Activated T-cell treated with anti-CD3 and anti-CD28 coated beads for 4 hours (primary cell): ENCODE data around the gene ADAMTS2.

Experiments
- DNase-seq: peaks from one replicate; pipeline ENCODE4 v3.0.0-alpha.2; 2020

ADAMTS2 gene

DNA sequence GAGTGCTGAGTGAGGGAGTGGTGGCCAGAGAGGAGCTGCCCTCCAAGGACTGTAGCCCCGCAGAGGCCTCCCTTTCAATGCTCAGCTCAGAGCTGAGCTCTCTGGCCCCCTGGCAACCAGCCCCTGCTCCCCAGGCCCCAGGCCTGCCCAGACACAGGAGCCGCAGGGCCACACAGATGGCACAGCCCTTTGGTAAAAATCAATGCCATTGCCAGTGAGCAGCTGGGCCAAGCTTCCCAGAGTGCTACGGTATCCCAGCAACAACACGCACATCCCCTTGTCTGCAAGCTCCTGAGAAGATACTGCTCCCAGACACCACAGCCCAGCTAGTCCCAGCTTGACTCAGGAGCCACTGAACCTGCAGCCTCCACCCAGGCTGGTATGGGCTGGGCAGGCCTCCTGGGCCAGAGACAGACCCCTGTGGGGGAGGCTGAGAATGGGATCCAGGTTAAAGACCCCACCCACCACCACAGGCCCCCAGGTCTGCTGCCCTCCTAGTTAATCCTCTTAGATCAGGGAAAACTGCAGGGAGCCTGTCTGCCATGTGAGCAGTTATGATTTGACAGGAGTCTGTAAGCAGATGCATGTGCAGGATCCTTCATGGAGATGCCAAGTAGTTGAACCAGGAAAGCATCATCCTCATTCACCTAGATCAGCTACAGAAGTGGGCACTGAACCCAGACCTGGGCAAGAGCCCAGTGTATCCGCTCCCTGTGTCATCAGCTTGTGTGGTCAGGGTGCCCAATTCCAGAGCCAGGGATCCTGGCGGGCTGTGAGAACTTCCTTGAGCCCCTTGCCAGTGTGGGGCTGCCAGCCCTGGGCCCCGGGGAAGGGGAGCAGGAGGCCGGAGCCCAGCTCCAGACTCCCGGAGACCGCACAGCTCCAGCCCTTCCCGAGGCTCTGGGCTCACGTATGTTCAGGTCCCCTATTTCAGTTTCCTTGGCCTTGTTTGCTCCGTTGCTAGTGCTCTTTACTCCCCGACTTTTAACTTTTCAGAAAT is 26.7 kb upstream of the ADAMTS2 start:
- no peak for DNase-seq

DNA sequence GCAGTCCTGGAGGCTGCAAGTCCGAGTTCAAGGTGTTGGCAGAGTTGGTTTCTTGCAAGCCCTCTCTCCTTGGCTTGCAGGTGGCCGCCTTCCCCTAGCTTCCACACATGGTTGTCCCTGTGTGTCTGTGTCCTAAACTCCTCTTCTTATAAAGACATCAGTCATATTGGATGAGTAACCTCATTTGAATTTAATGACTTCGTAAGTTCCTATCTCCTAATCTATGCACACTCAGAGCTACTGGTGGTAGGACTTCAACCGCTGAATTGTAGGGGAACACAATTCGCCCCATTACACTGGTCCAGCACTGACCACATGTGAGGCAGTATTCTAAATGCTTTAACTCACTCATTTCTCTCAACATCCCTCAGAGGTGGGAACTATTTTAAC is 25.9 kb upstream of the ADAMTS2 start:
- DNase-seq, result no peak

DNA sequence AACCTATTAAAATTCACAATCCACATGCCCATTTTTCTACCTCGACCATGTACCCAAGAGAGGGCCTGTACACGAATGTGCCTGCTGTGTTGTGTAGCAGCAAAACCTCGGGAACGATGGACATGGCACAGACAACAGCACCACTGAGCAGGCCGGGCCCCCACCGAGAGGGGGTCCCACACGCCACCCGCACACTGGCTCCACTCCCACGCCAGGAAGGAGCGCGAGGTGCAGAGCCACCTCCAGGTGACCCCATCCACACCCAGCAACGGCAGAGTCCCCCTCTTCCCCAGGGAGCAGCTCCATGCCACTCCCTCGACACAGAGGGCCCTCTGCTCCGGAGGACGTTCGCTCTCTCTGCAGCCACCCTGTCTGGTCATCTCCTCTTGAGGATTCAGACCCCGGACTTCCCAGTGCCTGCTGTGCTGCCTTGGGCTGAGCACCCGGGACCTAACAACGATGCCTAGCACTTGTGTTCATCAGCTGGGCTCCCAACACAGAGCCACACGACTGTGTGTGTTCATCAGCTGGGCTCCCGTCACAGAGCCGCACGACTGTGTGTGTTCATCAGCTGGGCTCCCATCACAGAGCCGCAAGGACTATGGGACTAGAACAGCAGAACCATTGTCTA is 25.3 kb upstream of the ADAMTS2 start:
- no peak for DNase-seq

DNA sequence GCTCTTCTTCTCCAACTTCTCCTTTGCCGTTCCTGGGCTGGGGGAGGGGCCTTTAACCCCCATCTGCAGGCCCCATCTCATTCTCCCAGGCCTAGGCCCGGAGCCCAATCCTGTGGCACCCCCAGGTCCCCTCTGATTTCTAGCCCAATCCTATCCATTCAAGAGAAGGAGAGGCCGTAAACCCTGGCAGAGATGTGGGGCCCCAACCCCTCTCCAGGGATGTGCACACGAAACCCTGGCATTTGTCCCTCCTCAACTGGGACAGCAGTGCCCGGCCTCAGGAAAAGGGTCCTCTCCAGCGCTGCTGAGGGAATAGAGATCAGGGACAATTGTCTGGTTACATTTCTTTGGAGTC is 24.2 kb upstream of the ADAMTS2 start:
- no peak for DNase-seq

DNA sequence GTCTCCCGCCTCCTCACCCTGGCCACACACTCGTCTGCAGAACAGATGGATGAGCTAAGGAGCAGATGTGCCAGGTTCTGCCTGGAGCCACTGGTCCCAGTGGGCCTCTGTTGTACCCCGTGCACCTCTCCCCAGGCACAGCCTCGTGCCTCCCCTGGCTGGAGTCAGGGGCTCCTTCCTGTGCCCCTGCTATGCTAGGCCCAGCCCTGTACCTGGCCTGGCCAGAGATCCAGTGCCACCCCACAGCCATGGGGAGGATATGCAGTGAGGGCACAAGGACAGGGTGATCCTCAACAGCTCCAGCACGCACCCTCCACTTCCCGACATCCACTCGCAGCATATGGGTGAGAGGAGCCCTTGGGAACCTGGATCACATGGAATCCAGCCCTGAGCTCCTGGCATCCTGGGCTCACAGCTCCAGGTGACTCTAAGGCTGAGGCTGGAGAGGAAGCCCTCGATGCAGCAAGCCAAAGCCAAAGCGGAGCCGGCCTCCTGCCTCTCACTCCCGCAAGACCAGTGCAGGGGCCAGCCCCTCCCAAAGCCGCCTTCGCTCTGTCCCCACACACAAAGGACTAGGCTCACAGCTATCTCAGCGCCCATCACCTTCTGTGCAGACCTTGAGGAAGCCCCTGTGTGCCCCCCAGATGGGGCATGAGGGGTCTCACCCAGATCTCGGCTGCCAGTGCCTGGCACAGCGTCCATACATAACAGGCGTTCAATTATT is 23.7 kb upstream of the ADAMTS2 start:
- no peak for DNase-seq

DNA sequence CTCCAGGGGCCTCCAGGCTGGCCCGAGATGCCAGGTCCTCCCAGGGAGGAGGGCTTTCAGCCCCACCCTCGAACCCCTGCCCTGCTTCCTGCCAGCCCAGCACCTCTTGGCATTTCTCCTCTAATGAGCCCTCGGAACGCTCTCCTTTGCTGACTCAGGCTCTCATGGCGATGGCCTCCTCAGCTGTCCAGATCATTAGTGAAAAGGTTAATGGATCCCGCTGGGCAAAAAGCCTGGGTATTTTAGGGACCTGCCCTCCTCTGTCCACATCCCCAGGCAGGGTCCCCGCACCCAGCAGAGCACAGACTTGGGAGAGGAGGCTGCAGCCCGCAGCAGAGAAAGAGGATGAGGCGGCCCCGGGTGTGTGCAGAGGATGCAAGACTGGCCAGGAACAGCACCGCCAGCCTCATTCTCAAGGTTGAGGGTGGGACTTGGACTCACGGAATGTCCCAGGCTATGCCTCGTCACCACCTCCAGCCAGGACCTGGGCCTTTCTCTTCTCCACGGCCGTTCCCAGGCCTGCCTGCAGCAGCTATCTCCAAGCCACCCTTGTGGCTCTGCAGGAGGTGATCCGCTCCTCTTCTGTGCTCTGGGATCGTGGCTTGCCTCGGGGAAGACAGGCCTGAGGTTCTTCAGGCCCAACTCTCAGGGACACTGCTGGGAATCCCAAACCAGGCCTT is 23.0 kb upstream of the ADAMTS2 start:
- DNase-seq, result no peak

DNA sequence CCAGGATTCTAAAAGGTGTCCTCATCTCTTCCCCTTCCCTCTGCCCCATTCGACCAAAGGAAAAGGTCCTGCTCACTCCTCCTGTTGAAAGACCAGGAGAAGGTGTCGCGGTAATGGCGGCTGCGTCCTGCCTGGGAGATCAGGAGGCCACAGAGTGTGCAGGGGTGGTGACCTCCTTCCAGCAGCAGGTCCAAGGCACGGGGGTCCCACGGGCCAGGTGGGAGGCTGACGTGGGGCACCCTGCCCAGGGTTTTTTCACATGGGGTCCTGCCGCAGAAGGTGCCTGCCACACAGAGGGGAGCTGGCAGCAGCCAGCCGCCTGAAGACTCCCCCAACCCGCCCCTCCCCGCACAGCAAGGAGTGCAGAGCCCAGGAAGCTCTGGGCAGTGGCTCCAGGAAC is 22.2 kb upstream of the ADAMTS2 start:
- DNase-seq, result no peak

DNA sequence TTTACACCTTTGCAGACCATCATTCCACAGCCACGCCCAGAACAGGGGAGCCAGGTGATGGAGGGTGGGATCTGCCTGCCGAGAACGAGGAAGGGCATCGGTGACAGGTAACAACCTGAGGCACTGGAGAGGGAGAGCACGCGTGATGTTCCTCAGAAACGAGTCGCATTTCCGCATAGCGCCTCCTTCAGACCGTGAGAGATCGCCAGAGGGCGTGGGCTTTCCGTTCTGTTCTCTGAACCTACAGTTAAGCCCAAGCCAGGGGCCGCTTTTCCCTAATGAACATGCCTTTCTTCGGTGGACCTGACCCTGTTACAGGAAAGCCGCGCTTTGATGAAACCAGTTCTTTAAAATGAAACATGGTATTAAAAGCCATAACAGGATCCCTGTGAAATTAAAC is 17.1 kb upstream of the ADAMTS2 start:
- no peak for DNase-seq

DNA sequence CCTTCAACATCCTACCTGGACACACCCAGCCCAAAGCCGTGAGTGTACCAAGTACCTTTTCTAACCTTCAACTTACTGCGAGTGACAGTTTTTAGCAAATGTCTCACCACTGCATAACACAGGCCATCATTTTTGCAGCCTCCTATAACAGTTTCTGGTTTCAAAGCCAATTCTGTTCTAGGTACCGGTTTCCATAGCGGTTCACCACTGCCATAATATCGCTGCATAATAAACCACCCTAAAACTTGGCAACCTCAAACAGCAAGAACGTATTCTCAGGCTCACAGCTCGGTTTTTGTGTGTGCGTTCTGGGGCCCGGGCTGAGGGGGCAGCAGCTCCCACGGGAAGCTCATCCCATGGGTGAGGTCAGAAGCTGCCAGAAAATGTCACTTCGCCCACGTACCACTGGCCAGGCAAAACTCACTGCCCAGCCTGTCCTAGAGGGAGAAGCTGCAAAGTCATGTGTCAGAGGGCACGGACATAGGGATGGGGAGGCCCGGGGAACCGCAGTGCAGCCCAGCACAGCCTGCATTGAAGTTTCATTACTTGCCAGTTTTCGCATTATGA is 15.9 kb upstream of the ADAMTS2 start:
- DNase-seq, result no peak

DNA sequence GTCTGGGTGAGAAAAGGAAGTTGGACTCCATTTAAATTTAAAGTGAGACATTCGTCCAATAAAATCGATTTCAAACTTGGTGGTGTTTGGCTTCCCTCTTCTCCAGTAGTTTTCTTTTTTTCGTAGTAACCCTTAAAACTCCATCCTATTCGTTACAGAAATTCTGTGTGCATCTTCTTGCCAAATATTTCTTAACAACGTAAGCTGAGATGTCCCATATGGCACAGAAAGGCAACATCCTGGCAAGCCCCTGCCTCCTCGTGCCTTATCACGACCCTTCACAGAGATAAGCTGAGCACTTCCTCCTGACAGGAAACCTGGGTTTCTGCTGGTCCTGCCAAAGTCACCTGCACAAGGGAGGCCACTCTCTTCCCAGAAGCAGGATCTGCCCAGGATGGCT is 11.8 kb upstream of the ADAMTS2 start:
- DNase-seq, result no peak

DNA sequence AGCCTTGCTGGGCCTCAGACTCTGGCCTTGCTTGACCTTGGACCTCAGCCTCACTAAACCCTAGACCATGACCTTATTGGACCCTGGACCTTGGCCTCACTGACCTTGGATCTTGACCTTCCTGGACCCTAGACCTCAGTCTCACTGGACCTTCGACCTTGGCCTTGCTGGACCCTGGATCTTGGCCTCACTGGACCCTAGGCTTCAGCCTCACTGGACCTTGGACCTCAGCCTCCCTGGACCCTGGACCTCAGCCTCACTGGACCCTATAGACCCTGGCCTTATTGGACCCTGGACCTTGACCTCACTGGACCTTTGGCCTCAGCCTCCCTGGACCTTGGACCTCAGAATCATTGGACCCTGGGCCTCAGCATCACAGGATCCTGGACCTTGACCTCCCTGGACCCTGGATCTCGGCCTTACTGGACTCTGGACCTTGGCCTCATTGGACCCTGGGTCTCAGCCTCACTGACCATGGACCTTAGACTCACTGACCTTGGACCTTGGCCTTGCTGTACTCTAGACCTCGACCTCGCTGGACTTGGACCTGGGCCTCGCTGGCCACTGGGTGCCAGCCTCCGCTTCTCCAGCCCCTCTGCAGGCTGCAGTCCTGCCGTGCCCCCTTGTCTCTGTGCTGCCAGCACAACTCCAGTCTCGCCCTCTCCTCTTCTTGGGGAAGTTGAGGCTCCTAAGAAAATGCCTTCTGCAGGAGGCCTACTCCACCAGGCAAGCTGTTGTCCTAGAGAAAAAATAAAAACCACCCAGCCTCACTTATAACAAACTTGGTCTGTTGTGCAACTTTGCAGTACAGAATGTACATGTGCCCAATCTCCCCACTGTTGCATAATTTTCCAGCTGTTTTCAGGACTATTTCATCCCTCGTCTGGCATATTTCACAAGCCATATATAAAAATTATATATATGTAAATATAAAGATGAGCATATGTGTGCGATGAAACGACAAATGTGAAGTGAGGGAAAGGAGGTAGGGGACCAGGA is 11.0 kb upstream of the ADAMTS2 start:
- DNase-seq, result no peak

DNA sequence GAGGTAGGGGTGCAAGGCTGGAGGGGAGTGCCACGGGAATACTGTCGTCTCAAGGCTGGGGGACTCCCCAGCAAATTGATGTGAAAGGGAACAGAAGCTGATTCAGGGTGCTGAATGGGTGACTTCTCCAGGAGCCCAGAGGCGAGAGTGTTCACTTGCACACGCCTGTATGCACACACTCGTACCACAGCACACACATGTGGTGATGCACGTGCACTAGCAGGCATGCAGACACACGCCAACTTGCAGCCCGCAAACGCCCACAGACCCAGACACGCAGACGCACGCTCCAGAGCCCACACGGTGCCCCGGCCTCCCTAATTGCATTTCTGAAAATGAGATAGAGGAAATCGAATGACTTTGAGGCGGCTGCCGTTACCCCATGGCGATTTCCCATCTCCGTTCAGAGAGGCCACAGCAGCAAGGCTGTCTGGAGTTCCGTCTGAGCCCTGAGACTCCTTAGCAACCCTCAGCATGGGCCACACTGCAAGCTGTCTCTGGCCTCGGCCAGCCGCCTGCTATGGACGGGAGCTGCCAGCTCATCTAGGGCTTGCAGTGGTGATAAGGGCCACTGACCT is 9.1 kb upstream of the ADAMTS2 start:
- no peak for DNase-seq

DNA sequence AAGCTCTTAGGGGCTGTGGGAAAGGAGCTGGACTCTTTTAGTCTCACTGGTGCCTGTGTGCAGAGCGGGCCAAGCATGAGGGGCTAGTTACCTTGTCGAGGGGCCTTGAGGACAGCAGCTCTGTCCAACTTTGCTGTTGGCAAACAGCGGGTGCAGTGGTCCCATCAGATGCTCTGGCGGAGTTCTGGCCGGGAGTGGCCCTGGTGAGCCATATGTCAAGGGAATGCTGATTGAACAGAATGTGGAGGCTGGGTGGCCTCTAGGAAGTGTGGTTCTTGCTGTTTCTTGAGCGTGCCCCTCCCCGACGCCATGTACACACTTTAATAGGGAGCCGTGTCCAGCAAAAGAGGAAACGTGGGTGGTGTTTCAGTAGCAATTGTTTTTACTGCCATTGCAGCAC is 3.6 kb upstream of the ADAMTS2 start:
- no peak for DNase-seq

DNA sequence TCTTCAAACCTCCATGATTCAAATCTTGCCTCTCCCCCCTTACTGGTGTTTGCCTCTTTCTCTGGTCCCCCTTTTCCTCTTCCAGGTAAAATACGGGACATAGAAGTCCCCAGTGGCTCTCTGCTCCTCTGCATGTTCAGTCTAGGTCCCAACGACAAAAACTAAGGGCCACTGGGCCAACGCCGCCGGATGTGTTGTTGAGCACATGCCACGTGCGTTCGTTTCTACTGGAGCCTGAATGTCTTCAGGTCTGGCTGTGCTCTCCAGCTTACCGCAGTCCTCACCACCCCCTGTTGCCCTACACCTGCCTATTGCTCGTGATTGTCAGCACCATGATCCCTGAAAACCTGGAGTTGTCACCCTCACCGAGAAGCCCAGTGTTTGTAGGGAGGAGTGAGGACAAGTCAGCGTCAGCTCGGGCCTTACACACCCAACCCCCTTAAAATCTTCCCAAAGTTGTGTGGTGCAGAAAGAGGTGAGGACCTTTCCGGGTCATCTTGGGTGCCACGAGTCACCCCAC is 2.8 kb upstream of the ADAMTS2 start:
- DNase-seq, result no peak

DNA sequence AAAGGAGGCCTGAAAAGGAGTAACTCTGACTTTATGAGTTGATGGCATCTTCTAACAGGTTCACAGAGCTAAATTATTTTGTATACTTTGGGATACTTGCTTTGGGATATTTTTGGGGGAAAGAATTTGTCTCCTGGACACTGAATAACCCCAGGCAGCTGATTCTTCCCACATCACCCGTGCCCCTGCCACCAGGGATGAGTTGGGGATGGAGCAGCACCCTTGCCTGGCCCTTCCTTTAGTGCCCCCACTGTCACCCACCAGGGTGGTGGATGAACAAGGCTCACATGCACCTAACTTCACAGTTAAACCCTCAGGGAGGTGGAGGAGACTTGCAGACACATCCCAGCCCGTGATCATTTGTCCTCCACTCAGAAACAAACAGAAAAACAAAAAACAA is 2.3 kb upstream of the ADAMTS2 start:
- no peak for DNase-seq

DNA sequence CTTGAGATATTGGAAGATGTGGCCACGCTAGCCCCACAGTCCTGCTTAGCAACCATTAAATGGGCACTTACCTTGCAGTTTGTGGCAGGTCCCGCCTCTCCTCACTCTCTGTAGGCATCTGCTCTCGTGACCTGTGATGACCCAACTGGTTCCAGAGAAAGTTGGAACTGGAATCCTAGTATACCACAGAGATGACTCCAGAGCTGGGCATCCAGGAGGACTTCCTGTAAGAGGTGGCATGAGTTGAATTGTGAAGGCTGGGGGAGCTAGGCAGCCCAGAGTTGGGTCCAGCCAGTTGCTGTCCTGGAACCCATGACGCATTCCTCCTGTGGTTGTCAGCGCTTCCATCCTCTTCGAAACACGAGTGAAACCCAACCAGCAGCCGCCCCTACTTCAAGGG is 1.6 kb upstream of the ADAMTS2 start:
- no peak for DNase-seq

DNA sequence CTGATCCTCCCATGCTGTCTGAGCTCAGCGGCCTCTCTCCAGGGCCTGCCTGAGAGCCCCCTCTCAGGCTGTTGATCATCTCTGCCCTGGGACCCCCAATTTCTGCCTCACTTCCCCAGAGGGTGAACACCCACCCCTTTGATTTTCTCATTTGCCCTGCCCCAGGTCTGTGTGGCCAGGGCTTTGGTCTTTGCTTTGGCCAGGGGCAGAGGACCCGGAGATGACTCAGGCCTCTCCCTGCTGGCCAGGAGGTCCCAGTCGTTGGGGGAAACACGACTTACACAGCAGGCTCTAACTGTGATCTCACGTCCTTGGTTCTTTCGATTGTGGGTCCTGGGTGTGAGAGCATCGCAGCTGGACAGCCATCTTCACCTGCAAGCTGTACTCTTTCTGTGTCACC is 1.1 kb upstream of the ADAMTS2 start:
- DNase-seq, result no peak

DNA sequence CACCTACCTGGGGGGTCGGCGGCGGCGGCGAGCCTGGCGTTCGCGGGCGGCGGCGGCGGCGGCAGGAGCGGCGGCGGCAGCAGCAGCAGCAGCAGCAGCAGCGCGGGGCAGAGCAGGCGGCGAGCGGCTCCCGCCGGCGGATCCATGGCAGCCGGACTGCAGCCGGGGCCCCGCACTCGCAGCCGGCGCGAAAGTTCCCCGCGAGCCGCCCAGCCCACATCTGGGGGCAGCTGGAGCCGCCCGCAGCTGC is 153 bp downstream of the ADAMTS2 start:
- no peak for DNase-seq

DNA sequence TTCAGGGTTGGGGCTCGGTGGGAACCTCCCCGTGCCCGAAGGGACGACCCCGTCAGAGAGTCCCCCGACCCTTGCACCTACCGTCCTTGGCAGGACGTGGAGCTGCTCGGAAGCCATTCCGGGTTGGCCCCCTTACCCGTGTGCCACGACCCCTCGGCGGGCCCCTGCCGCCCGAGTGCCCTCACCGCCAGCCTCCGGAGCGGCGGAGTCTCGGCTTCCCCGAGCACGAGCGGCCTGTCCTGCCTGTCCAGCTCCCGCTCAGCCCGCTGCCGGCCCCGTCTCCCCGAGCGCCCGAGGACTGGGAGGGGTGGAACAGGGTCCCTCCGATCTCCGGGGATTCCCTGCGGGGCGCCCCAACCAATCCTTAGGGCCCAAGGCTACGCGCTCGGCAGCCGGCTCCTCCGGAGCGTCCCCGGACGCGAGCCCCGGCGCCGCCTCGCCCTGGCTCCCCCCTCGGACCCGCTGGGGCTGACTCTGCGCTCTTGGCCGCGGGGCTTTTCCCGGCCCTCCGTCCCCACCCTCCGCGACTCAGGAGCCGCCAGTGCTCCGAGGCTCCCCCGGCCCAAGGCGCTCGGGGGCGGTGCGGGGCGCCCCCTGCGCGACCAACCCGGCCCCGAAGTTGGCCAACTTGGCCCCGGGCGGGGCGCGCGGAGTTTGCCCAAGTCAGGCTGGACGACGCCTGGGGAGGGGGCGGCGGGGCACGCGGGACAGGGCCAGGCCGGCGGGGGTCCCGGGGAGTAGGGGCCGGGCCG is 654 bp downstream of the ADAMTS2 start:
- DNase-seq, result no peak

DNA sequence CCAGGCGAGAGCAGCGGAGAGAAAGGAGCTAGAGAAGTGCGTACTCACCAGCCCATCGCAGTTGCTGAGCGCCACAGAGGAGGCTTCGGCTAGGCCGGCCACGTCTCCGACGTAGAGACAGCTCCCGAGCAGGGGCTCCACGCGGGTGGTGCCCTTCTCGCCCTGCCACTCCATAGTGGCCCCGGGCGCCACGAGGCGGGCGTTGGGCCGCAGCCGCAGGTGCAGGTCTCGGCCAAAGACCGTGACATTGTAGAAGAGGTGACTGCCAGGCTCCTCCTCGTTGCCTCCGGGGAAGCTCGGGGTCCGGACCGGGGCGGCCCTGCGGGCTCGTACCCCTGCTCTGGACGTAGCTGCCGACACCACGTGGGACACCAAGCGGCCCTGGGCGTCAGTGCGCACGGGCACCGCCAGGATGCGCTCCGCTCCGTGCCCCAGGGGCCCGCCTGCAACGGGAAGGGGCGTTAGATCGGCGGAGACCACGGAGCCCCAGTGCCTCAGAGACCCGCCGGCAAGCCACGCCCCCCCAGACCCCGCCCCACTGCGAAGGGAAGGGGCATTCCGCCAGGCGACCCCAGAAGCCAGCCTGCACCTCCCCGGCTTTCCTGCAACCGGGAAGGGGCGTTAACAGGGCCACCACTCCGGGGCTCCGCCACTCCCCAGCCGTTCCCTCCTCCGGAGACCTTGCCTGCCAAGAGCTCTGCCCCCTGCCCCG is 1.4 kb downstream of the ADAMTS2 start:
- DNase-seq, result no peak
